Caco-2 (cell line): Measurements from ENCODE around the gene BOLA1. TPM values are rescaled to one million over a fixed set of nuclear protein-coding genes. Genes with fewer than 3 reads are reported as not detected.
"Not testable (repeated sequence)": the region's sequence is repeated elsewhere in the genome, so short reads cannot be mapped to it uniquely, and the experiment has no call there.

ENCODE experiments used
- BruUV-seq: library from RNA; stranded (reverse); fragments of 400-500 nt; replicated peaks from 2 replicates; lab custom pipeline; 2021; lab: Mats Ljungman, UMichigan
- CTCF ChIA-PET: fragments of 300-600 bp; sonication (Branson Sonifier 250); formaldehyde crosslinking; loops from one replicate; lab custom pipeline; 2022; ENCODE audit warnings: antibody characterized with exemption; lab: Charles Lee
- POLR2A ChIA-PET: fragments of 300-600 bp; sonication (Branson Sonifier 250); formaldehyde crosslinking; loops from one replicate; lab custom pipeline; 2022; ENCODE audit warnings: antibody characterized with exemption; lab: Charles Lee
- DNase-seq, 2 experiments: peaks; one replicate each; pipeline versions ENCODE4 v3.0.0 to v3.0.0-alpha.2; 2020 to 2022
- H3K27me3 ChIP-seq: replicated peaks from 2 replicates; pipeline ENCODE4 v1.6.0; 2011; ENCODE audit warnings: low read length; ENCODE audit not compliant: control insufficient read depth, insufficient read depth
- H3K36me3 ChIP-seq: 2 replicates; pipeline ENCODE4 v1.5.1; 2011; ENCODE audit warnings: low read length; ENCODE audit not compliant: control insufficient read depth, insufficient read depth
- H3K4me1 ChIP-seq: fragments of 250-450 bp; sonication (Bioruptor Pico); 2 replicates; pipeline ENCODE4 v1.5.1; 2020; ENCODE audit warnings: mild to moderate bottlenecking
- H3K4me3 ChIP-seq: 2 replicates; pipeline ENCODE4 v1.5.1; 2011; ENCODE audit warnings: low read depth, mild to moderate bottlenecking, control low read depth, low read length
- H3K9me3 ChIP-seq: fragments of 250-450 bp; sonication (Bioruptor Pico); 2 replicates; pipeline ENCODE4 v1.5.1; 2020; ENCODE audit warnings: mild to moderate bottlenecking, moderate library complexity
- H3K27ac Mint-ChIP-seq: one replicate; pipeline ENCODE4 v1.8.0; 2022; ENCODE audit warnings: mixed read lengths; ENCODE audit not compliant: unreplicated experiment
- H3K27me3 Mint-ChIP-seq: one replicate; pipeline ENCODE4 v1.8.0; 2022; ENCODE audit warnings: mixed read lengths; ENCODE audit not compliant: insufficient read depth, unreplicated experiment
- H3K36me3 Mint-ChIP-seq: one replicate; pipeline ENCODE4 v1.8.0; 2022; ENCODE audit warnings: mild to moderate bottlenecking, mixed read lengths; ENCODE audit not compliant: insufficient read depth, unreplicated experiment
- H3K4me1 Mint-ChIP-seq: one replicate; pipeline ENCODE4 v1.8.0; 2022; ENCODE audit warnings: low read depth, mixed read lengths; ENCODE audit not compliant: unreplicated experiment
- H3K4me3 Mint-ChIP-seq: one replicate; pipeline ENCODE4 v1.8.0; 2022; ENCODE audit warnings: mild to moderate bottlenecking, moderate library complexity, mixed read lengths; ENCODE audit not compliant: unreplicated experiment
- H3K9me3 Mint-ChIP-seq: one replicate; pipeline ENCODE4 v1.8.0; 2022; ENCODE audit warnings: mixed read lengths; ENCODE audit not compliant: unreplicated experiment
- CTCF ChIP-seq, 2 experiments: fragments of 200-600 bp in 1 of 2; IDR thresholded peaks; 1 replicate in 1 of 2; 2 replicates in 1 of 2; pipeline versions ENCODE4 v1.5.1 to v1.8.0; 2011 to 2022; ENCODE audit warnings: antibody characterized with exemption in 1 of 2, control low read depth in 1 of 2, inconsistent platforms in 1 of 2, low read depth in 1 of 2, low read length in 1 of 2, mild to moderate bottlenecking in 1 of 2, moderate library complexity in 1 of 2; ENCODE audit not compliant: insufficient read depth in 1 of 2, severe bottlenecking in 1 of 2, unreplicated experiment in 1 of 2
- intact Hi-C: fragments of 100-400 bp; cut with micrococcal nuclease; formaldehyde crosslinking; loops from one replicate; pipeline ENCODE4 v1.10.0; 2022; ENCODE audit not compliant: unreplicated experiment
- total RNA-seq: library from RNA; stranded (reverse); gene quantifications from 2 replicates; pipeline ENCODE4 v1.2.3, GENCODE V29; 2022

BOLA1 gene
- total RNA-seq, 1 experiment from 2014 or later = 22.7 TPM

- peaks cover 13% of the 10 kb centered on the region for H3K4me1 ChIP-seq
- no peaks in the 10 kb centered on the region for H3K9me3 Mint-ChIP-seq
- H3K4me3 ChIP-seq = peak overlapping the region; percentile 66
- no peak for TF ChIP-seq CTCF (IDR thresholded peaks at IDR 0.05; ENCODE audit: insufficient read depth in 1 of 2, low read depth in 1 of 2, low read length in 1 of 2, severe bottlenecking in 1 of 2, unreplicated experiment in 1 of 2)
- no peaks in the 10 kb centered on the region for H3K27me3 Mint-ChIP-seq
- peaks cover 8% of the 10 kb centered on the region for H3K4me1 Mint-ChIP-seq
- no peak overlapping the region for H3K27ac Mint-ChIP-seq
- H3K36me3 Mint-ChIP-seq = peaks cover 10% of the 10 kb centered on the region
- peak; percentile 79 to 88 for DNase-seq
- BruUV-seq = no TSS peak
- intact Hi-C loops = no loop called here
- no peak overlapping the region for H3K4me3 Mint-ChIP-seq
- no peaks in the 10 kb centered on the region for H3K36me3 ChIP-seq
- H3K27me3 ChIP-seq = no peaks in the 10 kb centered on the region
- ChIA-PET CTCF (interaction anchor here (0.8 kb wide), 1 partner anchor 301 kb away, joined by 3 read pairs; no protein-coding TSS in a partner anchor), POLR2A (interaction anchor here (0.6 to 4.1 kb wide), 6 partner anchors 14 to 136 kb away, joined by 4 to 30 read pairs (median 8); partner anchors contain the start of gene BOLA1)
- no peaks in the 10 kb centered on the region for H3K9me3 ChIP-seq
These were observed 13.8 kb upstream of the BOLA1 start for GRCh38 chr1:149885339-149886120.

GRCh38 chr1:149886121-149886395 lies 13.3 kb upstream of the BOLA1 start:
- H3K4me1 ChIP-seq = peaks cover 13% of the 10 kb centered on the region
- H3K36me3 ChIP-seq, H3K27me3 Mint-ChIP-seq, DNase-seq, H3K27me3 ChIP-seq, H3K27ac Mint-ChIP-seq, H3K9me3 Mint-ChIP-seq, H3K9me3 ChIP-seq, intact Hi-C loops, H3K4me3 Mint-ChIP-seq, H3K4me1 Mint-ChIP-seq: not testable (repeated sequence)
- H3K4me3 ChIP-seq = peak overlapping the region; percentile 66
- TSS peak; percentile 82 for BruUV-seq
- ChIA-PET CTCF (interaction anchor here (0.9 kb wide), 1 partner anchor 301 kb away, joined by 3 read pairs; no protein-coding TSS in a partner anchor), POLR2A (interaction anchor here (0.6 to 4.1 kb wide), 10 partner anchors 14 to 135 kb away, joined by 3 to 30 read pairs (median 8); partner anchors contain the start of genes BOLA1 and MTMR11)
- peaks cover 14% of the 10 kb centered on the region for H3K36me3 Mint-ChIP-seq

GRCh38 chr1:149886396-149887195 lies 12.8 kb upstream of the BOLA1 start:
- no peak for TF ChIP-seq CTCF (IDR thresholded peaks at IDR 0.05; ENCODE audit: insufficient read depth in 1 of 2, low read depth in 1 of 2, low read length in 1 of 2, severe bottlenecking in 1 of 2, unreplicated experiment in 1 of 2)
- H3K36me3 ChIP-seq = no peaks in the 10 kb centered on the region
- Mint-ChIP-seq H3K27me3 (no peaks in the 10 kb centered on the region), H3K9me3 (no peaks in the 10 kb centered on the region), H3K4me3 (no peak overlapping the region), H3K27ac (no peak overlapping the region), H3K4me1 (peaks cover 8% of the 10 kb centered on the region), H3K36me3 (peaks cover 14% of the 10 kb centered on the region)
- DNase-seq = peak; percentile 93 to 97
- ChIA-PET CTCF (interaction anchor here (0.9 to 1.8 kb wide), 3 partner anchors 53 to 301 kb away, joined by 3 to 9 read pairs (median 6); no protein-coding TSS in a partner anchor), POLR2A (interaction anchor here (0.6 to 4.1 kb wide), 16 partner anchors 13 to 301 kb away, joined by 3 to 30 read pairs (median 8); partner anchors contain the start of genes BOLA1, MTMR11, OTUD7B and SF3B4)
- no peaks in the 10 kb centered on the region for H3K27me3 ChIP-seq
- no peaks in the 10 kb centered on the region for H3K9me3 ChIP-seq
- intact Hi-C loops = no loop called here
- TSS peak; percentile 94 for BruUV-seq
- H3K4me1 ChIP-seq = peaks cover 13% of the 10 kb centered on the region
- H3K4me3 ChIP-seq = peak overlapping the region; percentile 66

- CTCF ChIA-PET = interaction anchor here (1.8 kb wide), 2 partner anchors 52 to 300 kb away, joined by 6 to 9 read pairs; no protein-coding TSS in a partner anchor
- intact Hi-C loops, DNase-seq, H3K4me1 Mint-ChIP-seq, H3K27me3 Mint-ChIP-seq, H3K9me3 Mint-ChIP-seq, H3K4me3 Mint-ChIP-seq, H3K27me3 ChIP-seq, H3K36me3 ChIP-seq, H3K9me3 ChIP-seq, BruUV-seq, H3K27ac Mint-ChIP-seq: not testable (repeated sequence)
- POLR2A ChIA-PET = interaction anchor here (0.6 to 4.1 kb wide), 17 partner anchors 13 to 789 kb away, joined by 3 to 30 read pairs (median 7); partner anchors contain the start of genes BOLA1, MTMR11, OTUD7B and SF3B4
- peaks cover 13% of the 10 kb centered on the region for H3K4me1 ChIP-seq
- H3K36me3 Mint-ChIP-seq = peaks cover 10% of the 10 kb centered on the region
- H3K4me3 ChIP-seq = peak overlapping the region; percentile 57
These were observed 12.2 kb upstream of the BOLA1 start for GRCh38 chr1:149887196-149887455.
